WTC11 (cell line): Measurements from ENCODE around the gene STAT3. TPM values are rescaled to one million over a fixed set of nuclear protein-coding genes. Genes with fewer than 3 reads are reported as not detected.
"Not testable (repeated sequence)": the region's sequence is repeated elsewhere in the genome, so short reads cannot be mapped to it uniquely, and the experiment has no call there.

Source experiments
- ATAC-seq: fragments of 200-7000 bp; cut with Tn5 transposase; 2 replicates; pipeline ENCODE4 v1.10.0; 2021; ENCODE audit warnings: mild to moderate bottlenecking, moderate library complexity
- CTCF ChIA-PET: fragments of 300-600 bp; sonication (Branson Sonifier 250); formaldehyde crosslinking; loops from one replicate; lab custom pipeline; 2021; ENCODE audit warnings: antibody characterized with exemption; lab: Charles Lee
- POLR2A ChIA-PET: fragments of 350-600 bp; sonication (Branson Sonifier 250); formaldehyde crosslinking; loops from one replicate; lab custom pipeline; 2021; ENCODE audit warnings: antibody characterized with exemption; lab: Charles Lee
- DNase-seq: peaks from one replicate; pipeline ENCODE4 v3.0.0; 2021; ENCODE audit warnings: low spot score
- H3K27ac Mint-ChIP-seq: 2 replicates; pipeline ENCODE4 v1.8.0; 2021; ENCODE audit warnings: mixed read lengths
- H3K27me3 Mint-ChIP-seq: 2 replicates; pipeline ENCODE4 v1.8.0; 2021; ENCODE audit warnings: low read depth, mild to moderate bottlenecking, moderate library complexity, mixed read lengths
- H3K36me3 Mint-ChIP-seq: 2 replicates; pipeline ENCODE4 v1.8.0; 2021; ENCODE audit warnings: mixed read lengths
- H3K4me1 Mint-ChIP-seq: 2 replicates; pipeline ENCODE4 v1.8.0; 2022; ENCODE audit warnings: mixed read lengths
- H3K4me3 Mint-ChIP-seq: 2 replicates; pipeline ENCODE4 v1.8.0; 2021; ENCODE audit warnings: mild to moderate bottlenecking, moderate library complexity, mixed read lengths
- H3K9me3 Mint-ChIP-seq: 2 replicates; pipeline ENCODE4 v1.8.0; 2021; ENCODE audit warnings: mixed read lengths
- CREM ChIP-seq: sonication (generic); formaldehyde crosslinking; IDR thresholded peaks from 2 replicates; pipeline ENCODE4 v1.8.1; 2022; ENCODE audit warnings: mild to moderate bottlenecking, missing genetic modification reagents, moderate library complexity
- E2F1 ChIP-seq: sonication (generic); formaldehyde crosslinking; IDR thresholded peaks from 2 replicates; pipeline ENCODE4 v1.8.0; 2022; ENCODE audit warnings: mild to moderate bottlenecking, missing genetic modification reagents
- ELF4 ChIP-seq: sonication (generic); formaldehyde crosslinking; IDR thresholded peaks from 2 replicates; pipeline ENCODE4 v1.8.1; 2022; ENCODE audit warnings: low read depth, mild to moderate bottlenecking, moderate library complexity, missing genetic modification reagents
- ETV6 ChIP-seq: sonication (generic); formaldehyde crosslinking; IDR thresholded peaks from 2 replicates; pipeline ENCODE4 v1.8.1; 2022; ENCODE audit warnings: mild to moderate bottlenecking, missing genetic modification reagents
- GABPB1 ChIP-seq: sonication (generic); formaldehyde crosslinking; IDR thresholded peaks from 2 replicates; pipeline ENCODE4 v1.8.1; 2023; ENCODE audit warnings: mild to moderate bottlenecking, missing genetic modification reagents
- GRHL2 ChIP-seq: fragments of 250-450 bp; sonication (Bioruptor Pico); IDR thresholded peaks from 2 replicates; pipeline ENCODE4 v1.8.0; 2022; ENCODE audit warnings: mild to moderate bottlenecking, moderate library complexity; ENCODE audit not compliant: insufficient replicate concordance, severe bottlenecking
- KAT7 ChIP-seq: sonication (generic); formaldehyde crosslinking; IDR thresholded peaks from 2 replicates; pipeline ENCODE4 v1.8.1; 2023; ENCODE audit warnings: missing genetic modification reagents, mild to moderate bottlenecking, borderline replicate concordance
- NFE2L1 ChIP-seq: sonication (generic); formaldehyde crosslinking; IDR thresholded peaks from 2 replicates; pipeline ENCODE4 v1.8.1; 2023; ENCODE audit warnings: missing genetic modification reagents
- NR1H2 ChIP-seq: sonication (generic); formaldehyde crosslinking; IDR thresholded peaks from 2 replicates; pipeline ENCODE4 v1.9.0; 2021; ENCODE audit warnings: mild to moderate bottlenecking, moderate library complexity, missing genetic modification reagents
- NR2C2 ChIP-seq: sonication (generic); formaldehyde crosslinking; IDR thresholded peaks from 2 replicates; pipeline ENCODE4 v1.8.0; 2022; ENCODE audit warnings: mild to moderate bottlenecking, missing genetic modification reagents
- SMAD3 ChIP-seq: sonication (generic); formaldehyde crosslinking; IDR thresholded peaks from 2 replicates; pipeline ENCODE4 v1.8.0; 2022; ENCODE audit warnings: missing genetic modification reagents, mild to moderate bottlenecking, borderline replicate concordance
- TP53 ChIP-seq: sonication (generic); formaldehyde crosslinking; IDR thresholded peaks from 2 replicates; pipeline ENCODE4 v1.8.1; 2023; ENCODE audit warnings: mild to moderate bottlenecking, missing genetic modification reagents
- ZNF121 ChIP-seq: sonication (generic); formaldehyde crosslinking; IDR thresholded peaks from 2 replicates; pipeline ENCODE4 v1.8.0; 2023; ENCODE audit warnings: missing genetic modification reagents
- ZNF138 ChIP-seq: sonication (generic); formaldehyde crosslinking; conservative IDR thresholded peaks from 2 replicates; pipeline ENCODE4 v1.8.1; 2022; ENCODE audit warnings: mild to moderate bottlenecking, moderate library complexity, missing genetic modification reagents
- ZNF396 ChIP-seq: fragments of 250-450 bp; sonication (Bioruptor Pico); IDR thresholded peaks from 2 replicates; pipeline ENCODE4 v1.8.0; 2021; ENCODE audit warnings: mild to moderate bottlenecking, moderate library complexity, borderline replicate concordance
- ZNF423 ChIP-seq: fragments of 250-450 bp; sonication (Bioruptor Pico); IDR thresholded peaks from 2 replicates; pipeline ENCODE4 v2.1.2; 2022; ENCODE audit warnings: mild to moderate bottlenecking, moderate library complexity
- total RNA-seq: library from RNA; stranded (reverse); gene quantifications from 3 replicates; pipeline ENCODE4 v1.2.3, GENCODE V29; 2021
- TF ChIP-seq, protein P1 (sequence below): sonication (generic); formaldehyde crosslinking; IDR thresholded peaks from 2 replicates; pipeline ENCODE4 v1.8.1; 2023; ENCODE audit warnings: mild to moderate bottlenecking, missing genetic modification reagents, borderline replicate concordance
- TF ChIP-seq, protein P2 (sequence below): sonication (generic); formaldehyde crosslinking; IDR thresholded peaks from 2 replicates; pipeline ENCODE4 v1.8.0; 2023; ENCODE audit warnings: missing genetic modification reagents, mild to moderate bottlenecking, borderline replicate concordance

The STAT3 gene
- total RNA-seq, 1 experiment from 2014 or later = 98.0 TPM

DNA sequence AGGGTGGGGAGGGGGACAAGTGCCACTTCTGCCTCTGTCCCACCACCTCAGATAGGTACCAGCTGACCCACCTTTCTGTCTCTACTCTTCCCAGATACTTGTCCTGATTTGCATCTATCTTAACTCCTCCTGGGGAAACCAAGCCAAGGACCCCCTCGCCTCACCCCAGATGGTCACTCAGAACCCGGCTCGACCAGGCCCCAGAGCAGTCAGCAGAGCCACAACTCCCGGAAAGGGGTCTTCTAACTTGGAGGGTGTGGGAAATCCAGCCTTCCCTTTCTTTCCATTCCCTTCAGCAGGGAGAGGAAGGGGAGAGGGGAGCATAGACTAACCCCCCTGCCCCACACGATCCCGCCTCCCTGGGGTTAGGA lies 32.9 kb upstream of the STAT3 start:
- H3K27ac Mint-ChIP-seq = no peak overlapping the region
- H3K4me1 Mint-ChIP-seq = peaks cover 31% of the 10 kb centered on the region
- POLR2A ChIA-PET = interaction anchor here (2.1 kb wide), 1 partner anchor 199 kb away, joined by 4 read pairs; no protein-coding TSS in a partner anchor
- peaks cover 56% of the 10 kb centered on the region for H3K27me3 Mint-ChIP-seq
- no peak for TF ChIP-seq ZNF138 (CRISPR knock-in tag)
- no peak for TF ChIP-seq KAT7
- TF ChIP-seq ETV6 = no peak
- TF ChIP-seq GABPB1 (CRISPR knock-in tag) = no peak
- no peak for TF ChIP-seq SMAD3 (CRISPR knock-in tag)
- TF ChIP-seq CREM (CRISPR knock-in tag) = no peak
- TF ChIP-seq ZNF423 = no peak
- TF ChIP-seq NR2C2 (CRISPR knock-in tag) = no peak
- no peak for TF ChIP-seq E2F1
- TF ChIP-seq, protein P1, sequence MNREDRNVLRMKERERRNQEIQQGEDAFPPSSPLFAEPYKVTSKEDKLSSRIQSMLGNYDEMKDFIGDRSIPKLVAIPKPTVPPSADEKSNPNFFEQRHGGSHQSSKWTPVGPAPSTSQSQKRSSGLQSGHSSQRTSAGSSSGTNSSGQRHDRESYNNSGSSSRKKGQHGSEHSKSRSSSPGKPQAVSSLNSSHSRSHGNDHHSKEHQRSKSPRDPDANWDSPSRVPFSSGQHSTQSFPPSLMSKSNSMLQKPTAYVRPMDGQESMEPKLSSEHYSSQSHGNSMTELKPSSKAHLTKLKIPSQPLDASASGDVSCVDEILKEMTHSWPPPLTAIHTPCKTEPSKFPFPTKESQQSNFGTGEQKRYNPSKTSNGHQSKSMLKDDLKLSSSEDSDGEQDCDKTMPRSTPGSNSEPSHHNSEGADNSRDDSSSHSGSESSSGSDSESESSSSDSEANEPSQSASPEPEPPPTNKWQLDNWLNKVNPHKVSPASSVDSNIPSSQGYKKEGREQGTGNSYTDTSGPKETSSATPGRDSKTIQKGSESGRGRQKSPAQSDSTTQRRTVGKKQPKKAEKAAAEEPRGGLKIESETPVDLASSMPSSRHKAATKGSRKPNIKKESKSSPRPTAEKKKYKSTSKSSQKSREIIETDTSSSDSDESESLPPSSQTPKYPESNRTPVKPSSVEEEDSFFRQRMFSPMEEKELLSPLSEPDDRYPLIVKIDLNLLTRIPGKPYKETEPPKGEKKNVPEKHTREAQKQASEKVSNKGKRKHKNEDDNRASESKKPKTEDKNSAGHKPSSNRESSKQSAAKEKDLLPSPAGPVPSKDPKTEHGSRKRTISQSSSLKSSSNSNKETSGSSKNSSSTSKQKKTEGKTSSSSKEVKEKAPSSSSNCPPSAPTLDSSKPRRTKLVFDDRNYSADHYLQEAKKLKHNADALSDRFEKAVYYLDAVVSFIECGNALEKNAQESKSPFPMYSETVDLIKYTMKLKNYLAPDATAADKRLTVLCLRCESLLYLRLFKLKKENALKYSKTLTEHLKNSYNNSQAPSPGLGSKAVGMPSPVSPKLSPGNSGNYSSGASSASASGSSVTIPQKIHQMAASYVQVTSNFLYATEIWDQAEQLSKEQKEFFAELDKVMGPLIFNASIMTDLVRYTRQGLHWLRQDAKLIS (CRISPR knock-in tag) = no peak
- TF ChIP-seq, protein P2, sequence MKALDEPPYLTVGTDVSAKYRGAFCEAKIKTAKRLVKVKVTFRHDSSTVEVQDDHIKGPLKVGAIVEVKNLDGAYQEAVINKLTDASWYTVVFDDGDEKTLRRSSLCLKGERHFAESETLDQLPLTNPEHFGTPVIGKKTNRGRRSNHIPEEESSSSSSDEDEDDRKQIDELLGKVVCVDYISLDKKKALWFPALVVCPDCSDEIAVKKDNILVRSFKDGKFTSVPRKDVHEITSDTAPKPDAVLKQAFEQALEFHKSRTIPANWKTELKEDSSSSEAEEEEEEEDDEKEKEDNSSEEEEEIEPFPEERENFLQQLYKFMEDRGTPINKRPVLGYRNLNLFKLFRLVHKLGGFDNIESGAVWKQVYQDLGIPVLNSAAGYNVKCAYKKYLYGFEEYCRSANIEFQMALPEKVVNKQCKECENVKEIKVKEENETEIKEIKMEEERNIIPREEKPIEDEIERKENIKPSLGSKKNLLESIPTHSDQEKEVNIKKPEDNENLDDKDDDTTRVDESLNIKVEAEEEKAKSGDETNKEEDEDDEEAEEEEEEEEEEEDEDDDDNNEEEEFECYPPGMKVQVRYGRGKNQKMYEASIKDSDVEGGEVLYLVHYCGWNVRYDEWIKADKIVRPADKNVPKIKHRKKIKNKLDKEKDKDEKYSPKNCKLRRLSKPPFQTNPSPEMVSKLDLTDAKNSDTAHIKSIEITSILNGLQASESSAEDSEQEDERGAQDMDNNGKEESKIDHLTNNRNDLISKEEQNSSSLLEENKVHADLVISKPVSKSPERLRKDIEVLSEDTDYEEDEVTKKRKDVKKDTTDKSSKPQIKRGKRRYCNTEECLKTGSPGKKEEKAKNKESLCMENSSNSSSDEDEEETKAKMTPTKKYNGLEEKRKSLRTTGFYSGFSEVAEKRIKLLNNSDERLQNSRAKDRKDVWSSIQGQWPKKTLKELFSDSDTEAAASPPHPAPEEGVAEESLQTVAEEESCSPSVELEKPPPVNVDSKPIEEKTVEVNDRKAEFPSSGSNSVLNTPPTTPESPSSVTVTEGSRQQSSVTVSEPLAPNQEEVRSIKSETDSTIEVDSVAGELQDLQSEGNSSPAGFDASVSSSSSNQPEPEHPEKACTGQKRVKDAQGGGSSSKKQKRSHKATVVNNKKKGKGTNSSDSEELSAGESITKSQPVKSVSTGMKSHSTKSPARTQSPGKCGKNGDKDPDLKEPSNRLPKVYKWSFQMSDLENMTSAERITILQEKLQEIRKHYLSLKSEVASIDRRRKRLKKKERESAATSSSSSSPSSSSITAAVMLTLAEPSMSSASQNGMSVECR (CRISPR knock-in tag) = no peak
- TF ChIP-seq TP53 = no peak
- TF ChIP-seq ZNF396 (CRISPR knock-in tag) = no peak
- no peak for TF ChIP-seq ZNF121 (CRISPR knock-in tag)
- no peak for TF ChIP-seq NFE2L1
- TF ChIP-seq ELF4 (CRISPR knock-in tag) = no peak
- TF ChIP-seq NR1H2 (CRISPR knock-in tag) = no peak
- no peak for TF ChIP-seq GRHL2 (CRISPR knock-in tag)
- no peak for ATAC-seq
- H3K9me3 Mint-ChIP-seq = no peaks in the 10 kb centered on the region
- H3K4me3 Mint-ChIP-seq = peak overlapping the region; percentile 92
- no peak for DNase-seq
- no peaks in the 10 kb centered on the region for H3K36me3 Mint-ChIP-seq
- CTCF ChIA-PET = interaction anchor here (0.6 to 1.9 kb wide), 3 partner anchors 14 to 106 kb away, joined by 3 to 8 read pairs (median 5); no protein-coding TSS in a partner anchor

- ATAC-seq, H3K36me3 Mint-ChIP-seq, CTCF ChIA-PET, H3K4me3 Mint-ChIP-seq, POLR2A ChIA-PET, DNase-seq, H3K27ac Mint-ChIP-seq, H3K9me3 Mint-ChIP-seq: not testable (repeated sequence)
- Mint-ChIP-seq H3K4me1 (peaks cover 32% of the 10 kb centered on the region), H3K27me3 (peaks cover 30% of the 10 kb centered on the region)
Measured at GRCh38 chr17:42417981-42418380, 29.7 kb upstream of the STAT3 start.
